Transverse colon (tissue), 4 donors: Measurements from ENCODE around the gene BAZ2B.
A peak's percentile ranks its signal among the peaks of the same experiment; 100 is the strongest.

Experiments used
- POLR2A ChIP-seq: fragments of 450-650 bp; IDR thresholded peaks from one replicate; pipeline ENCODE4 v1.6.1; 2016; ENCODE audit warnings: antibody characterized with exemption, mild to moderate bottlenecking, moderate library complexity
- POLR2AphosphoS5 ChIP-seq, 3 donors: sonication (generic); formaldehyde crosslinking; IDR thresholded peaks; one replicate each; pipeline ENCODE4 v1.6.1; 2016; ENCODE audit warnings: antibody characterized with exemption in 3 of 3
- TF ChIP-seq, protein P1 (sequence below), 5 experiments: fragments of 200-600 bp in 3 of 5; fragments of 450-650 bp in 2 of 5; sonication (generic) in 3 of 5; IDR thresholded peaks; 1 replicate in 2 of 5; 2 replicates in 3 of 5; pipeline ENCODE4 v1.5.1; 2016 to 2017; ENCODE audit warnings: antibody characterized with exemption in 5 of 5, inconsistent platforms in 3 of 5, mild to moderate bottlenecking in 2 of 5, moderate library complexity in 1 of 5

DNA sequence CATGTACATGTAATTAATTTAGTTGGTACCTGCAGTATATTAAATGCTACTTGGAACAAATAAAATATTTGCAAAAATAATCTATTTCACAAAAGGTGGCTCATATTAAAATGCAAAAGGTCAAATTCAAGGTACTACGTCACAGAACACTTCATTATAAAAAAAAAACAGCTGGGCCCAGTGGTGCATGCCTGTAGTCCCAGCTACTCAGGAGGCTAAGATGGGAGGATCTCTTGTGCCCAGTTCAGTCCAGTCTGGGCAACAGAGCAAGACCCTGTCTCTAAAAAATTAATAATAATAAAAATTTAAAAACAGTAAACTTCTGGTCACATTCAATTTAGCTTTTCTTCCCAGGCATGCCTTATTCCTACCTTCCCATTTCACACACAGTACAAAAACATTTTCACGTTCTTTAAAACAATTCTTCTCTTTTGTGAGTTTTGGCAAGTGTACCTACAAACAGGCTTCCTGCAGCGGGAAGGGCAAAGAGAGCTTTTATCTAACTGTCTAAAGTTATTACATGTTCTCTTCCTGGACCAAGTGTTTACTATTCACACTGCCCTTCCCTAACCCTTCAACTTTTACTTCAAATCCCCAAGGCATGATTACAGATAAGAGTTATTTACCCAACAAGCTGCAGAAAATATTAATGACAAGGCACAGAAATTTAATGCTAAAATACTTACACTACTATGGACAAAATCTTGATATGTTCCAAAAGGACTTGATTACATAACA, 10.7 kb downstream of the BAZ2B start:
- TF ChIP-seq, protein P1, sequence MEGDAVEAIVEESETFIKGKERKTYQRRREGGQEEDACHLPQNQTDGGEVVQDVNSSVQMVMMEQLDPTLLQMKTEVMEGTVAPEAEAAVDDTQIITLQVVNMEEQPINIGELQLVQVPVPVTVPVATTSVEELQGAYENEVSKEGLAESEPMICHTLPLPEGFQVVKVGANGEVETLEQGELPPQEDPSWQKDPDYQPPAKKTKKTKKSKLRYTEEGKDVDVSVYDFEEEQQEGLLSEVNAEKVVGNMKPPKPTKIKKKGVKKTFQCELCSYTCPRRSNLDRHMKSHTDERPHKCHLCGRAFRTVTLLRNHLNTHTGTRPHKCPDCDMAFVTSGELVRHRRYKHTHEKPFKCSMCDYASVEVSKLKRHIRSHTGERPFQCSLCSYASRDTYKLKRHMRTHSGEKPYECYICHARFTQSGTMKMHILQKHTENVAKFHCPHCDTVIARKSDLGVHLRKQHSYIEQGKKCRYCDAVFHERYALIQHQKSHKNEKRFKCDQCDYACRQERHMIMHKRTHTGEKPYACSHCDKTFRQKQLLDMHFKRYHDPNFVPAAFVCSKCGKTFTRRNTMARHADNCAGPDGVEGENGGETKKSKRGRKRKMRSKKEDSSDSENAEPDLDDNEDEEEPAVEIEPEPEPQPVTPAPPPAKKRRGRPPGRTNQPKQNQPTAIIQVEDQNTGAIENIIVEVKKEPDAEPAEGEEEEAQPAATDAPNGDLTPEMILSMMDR (IDR thresholded peaks at IDR 0.05) = no peak
- TF ChIP-seq POLR2AphosphoS5 (IDR thresholded peaks at IDR 0.05) (peak in 1 of 3 donors; percentile 46), POLR2A (no peak)
